ENCODE data around the gene DLGAP4. TPM values are rescaled to one million over a fixed set of nuclear protein-coding genes. Genes with fewer than 3 reads are reported as not detected.

DLGAP4 gene
- total and polyA plus RNA-seq, 12 donors, result 34.0 to 74.4 (median 55.6) TPM

GRCh38 chr20:36336954-36337704, 31.0 kb downstream of the DLGAP4 start:
- TF ChIP-seq CTCF (IDR thresholded peaks at IDR 0.05), result no peak
- H3K4me3 ChIP-seq, result no peak overlapping the region
- DNase-seq (no peak), ATAC-seq (no peak)
- no peaks in the 10 kb centered on the region for H3K36me3 ChIP-seq
- WGBS, 2 donors, result 32 to 40% methylated on average over 13 of the region's 13 CpGs
- intact Hi-C loops (cut with DNase I), result no loop called here
- no peak overlapping the region for H3K27ac ChIP-seq
- H3K4me1 ChIP-seq, result no peaks in the 10 kb centered on the region
- peaks cover 0 to 85% (median 69%) of the 10 kb centered on the region in 7 donors for H3K27me3 ChIP-seq
- no peaks in the 10 kb centered on the region for H3K9me3 ChIP-seq

- Histone ChIP-seq H3K36me3 (no peaks in the 10 kb centered on the region), H3K27ac (no peak overlapping the region), H3K9me3 (no peaks in the 10 kb centered on the region), H3K4me1 (no peaks in the 10 kb centered on the region), H3K27me3 (peaks cover 0 to 77% (median 61%) of the 10 kb centered on the region in 7 donors), H3K4me3 (no peak overlapping the region)
- WGBS, 2 donors, result 69 to 85% methylated on average over 4 of the region's 4 CpGs
- no peak for TF ChIP-seq CTCF (IDR thresholded peaks at IDR 0.05)
- intact Hi-C loops (cut with DNase I), result no loop called here
- no peak for ATAC-seq
- no peak for DNase-seq
These were observed 31.7 kb downstream of the DLGAP4 start for GRCh38 chr20:36337886-36338285.

- intact Hi-C loops (cut with DNase I), result no loop called here
- 24 to 25% methylated on average over 24 of the region's 24 CpGs for WGBS, 2 donors
- TF ChIP-seq CTCF (IDR thresholded peaks at IDR 0.05), result no peak
- DNase-seq (no peak), ATAC-seq (no peak)
- Histone ChIP-seq H3K27ac (no peak overlapping the region), H3K27me3 (peaks cover 0 to 57% (median 45%) of the 10 kb centered on the region in 7 donors), H3K36me3 (no peaks in the 10 kb centered on the region), H3K4me1 (no peaks in the 10 kb centered on the region), H3K4me3 (no peak overlapping the region), H3K9me3 (no peaks in the 10 kb centered on the region)
These were observed 33.8 kb downstream of the DLGAP4 start for GRCh38 chr20:36339646-36340592.

- TF ChIP-seq CTCF (IDR thresholded peaks at IDR 0.05), result no peak
- DNase-seq (no peak), ATAC-seq (no peak)
- Histone ChIP-seq H3K4me3 (no peak overlapping the region), H3K27me3 (peaks cover 0 to 50% (median 38%) of the 10 kb centered on the region in 7 donors), H3K36me3 (no peaks in the 10 kb centered on the region), H3K9me3 (no peaks in the 10 kb centered on the region), H3K27ac (no peak overlapping the region), H3K4me1 (no peaks in the 10 kb centered on the region)
- intact Hi-C loops (cut with DNase I), result no loop called here
- 56 to 65% methylated on average over 9 of the region's 9 CpGs for WGBS, 2 donors
These were observed 34.5 kb downstream of the DLGAP4 start for GRCh38 chr20:36340593-36340990.

Data from heart right ventricle (tissue), 16 donors.